Cardiac septum (tissue), 1 donor: ENCODE data around the gene FHL5. TPM values are rescaled to one million over a fixed set of nuclear protein-coding genes. Genes with fewer than 3 reads are reported as not detected.

Experiments
- total RNA-seq: library from RNA; stranded (reverse); fragmentation: NEBNext Ultra II Directional; extraction: Animal tissue kit (Norgen Biotek cat#: 25700); gene quantifications from one replicate; pipeline ENCODE4 v1.2.1, GENCODE V29; 2021
- donor health status: DM: no; HTN: no; CAD: no.

The FHL5 gene
- total RNA-seq, 1 donor from 2014 or later, result 4.4 TPM

Other genes starting within 250 kb of the FHL5 start
- 25.2 TPM for gene UFL1, start 41.3 kb upstream of the FHL5 start, total RNA-seq